Smooth muscle cell (in vitro differentiated cells): ENCODE results near the gene TRAF3IP3. TPM values are rescaled to one million over a fixed set of nuclear protein-coding genes. Genes with fewer than 3 reads are reported as not detected.

Experiments used
- DNase-seq: peaks from one replicate; lab custom pipeline; 2025; ENCODE audit not compliant: unreplicated experiment; lab: John Stamatoyannopoulos, UW
- H2AFZ ChIP-seq: fragments of 200-600 bp; sonication (generic); 2 replicates; pipeline ENCODE4 v1.6.0; 2016; ENCODE audit warnings: antibody characterized with exemption, low read depth, mild to moderate bottlenecking
- H3F3A ChIP-seq: fragments of 200-600 bp; sonication (generic); 2 replicates; pipeline ENCODE4 v1.6.0; 2017; ENCODE audit warnings: antibody characterized with exemption, low read depth
- H3K27ac ChIP-seq: fragments of 200-600 bp; sonication (generic); 2 replicates; pipeline ENCODE4 v1.5.1; 2016; ENCODE audit warnings: low read depth, mild to moderate bottlenecking
- H3K27me3 ChIP-seq: fragments of 200-600 bp; sonication (generic); 2 replicates; pipeline ENCODE4 v1.6.1; 2016; ENCODE audit warnings: low read depth, mild to moderate bottlenecking
- H3K36me3 ChIP-seq: fragments of 200-600 bp; sonication (generic); 2 replicates; pipeline ENCODE4 v1.5.1; 2016; ENCODE audit warnings: low read depth
- H3K4me1 ChIP-seq: fragments of 200-600 bp; sonication (generic); 2 replicates; pipeline ENCODE4 v1.5.1; 2016; ENCODE audit warnings: low read depth
- H3K4me2 ChIP-seq: fragments of 200-600 bp; sonication (generic); 2 replicates; pipeline ENCODE4 v1.6.0; 2016; ENCODE audit warnings: mild to moderate bottlenecking
- H3K4me3 ChIP-seq: fragments of 200-600 bp; sonication (generic); 2 replicates; pipeline ENCODE4 v1.5.1; 2016; ENCODE audit warnings: mild to moderate bottlenecking
- H3K79me2 ChIP-seq: fragments of 200-600 bp; sonication (generic); 2 replicates; pipeline ENCODE4 v1.6.0; 2016; ENCODE audit warnings: low read depth, mild to moderate bottlenecking
- H3K9ac ChIP-seq: fragments of 200-600 bp; sonication (generic); 2 replicates; pipeline ENCODE4 v1.6.0; 2016; ENCODE audit warnings: low read depth
- H3K9me3 ChIP-seq: fragments of 200-600 bp; sonication (generic); replicated peaks from 2 replicates; pipeline ENCODE4 v1.5.1; 2016; ENCODE audit warnings: low read depth
- H4K20me1 ChIP-seq: fragments of 200-600 bp; sonication (generic); 2 replicates; pipeline ENCODE4 v1.6.0; 2016; ENCODE audit warnings: low read depth
- CTCF ChIP-seq: fragments of 200-600 bp; sonication (generic); IDR thresholded peaks from 2 replicates; pipeline ENCODE4 v1.5.1; 2017; ENCODE audit warnings: borderline replicate concordance, mild to moderate bottlenecking, antibody characterized with exemption; ENCODE audit not compliant: insufficient read depth, poor library complexity, severe bottlenecking
- WGBS: methylation state at CpG from one replicate; pipeline ENCODE4 v1.1.7; 2016; ENCODE audit warnings: low lambda C conversion rate; 5-methylcytosine and 5-hydroxymethylcytosine counted together
- polyA plus RNA-seq: library from polyadenylated mRNA; unstranded; fragments of >200 nt; fragmentation: Nextera tagmentation; extraction: Ambion mirVana; gene quantifications from 2 replicates; pipeline ENCODE4 v1.2.1, GENCODE V29; 2016
- total RNA-seq: library from RNA; depleted of rRNA; stranded (reverse); fragments of >200 nt; gene quantifications from 2 replicates; pipeline ENCODE4 v1.2.3, GENCODE V29; 2014

The TRAF3IP3 gene
- total and polyA plus RNA-seq, 2 experiments from 2014 or later: 0.04 TPM; not detected in 1

- Histone ChIP-seq H3K27me3 (peaks cover 9% of the 10 kb centered on the region), H3K4me2 (peak overlapping the region; percentile 57), H4K20me1 (no peaks in the 10 kb centered on the region), H3K4me3 (no peak overlapping the region), H3K79me2 (no peaks in the 10 kb centered on the region), H3K27ac (peak overlapping the region; percentile 89), H2AFZ (no peak overlapping the region), H3K9ac (peak overlapping the region; percentile 48), H3F3A (no peaks in the 10 kb centered on the region), H3K36me3 (no peaks in the 10 kb centered on the region), H3K9me3 (no peaks in the 10 kb centered on the region), H3K4me1 (no peaks in the 10 kb centered on the region)
- 75% methylated on average over 6 of the region's 6 CpGs for WGBS
- DNase-seq: no peak
- no peak for TF ChIP-seq CTCF
Measured at GRCh38 chr1:209815931-209816341, 60.1 kb downstream of the TRAF3IP3 start.

- no peak overlapping the region for H2AFZ ChIP-seq
- no peak for DNase-seq
- H3K36me3 ChIP-seq: no peaks in the 10 kb centered on the region
- TF ChIP-seq CTCF: no peak
- no peaks in the 10 kb centered on the region for H3K4me1 ChIP-seq
- H3F3A ChIP-seq: no peaks in the 10 kb centered on the region
- no peaks in the 10 kb centered on the region for H3K9me3 ChIP-seq
- no peak overlapping the region for H3K4me2 ChIP-seq
- H3K27me3 ChIP-seq: peaks cover 9% of the 10 kb centered on the region
- H3K79me2 ChIP-seq: no peaks in the 10 kb centered on the region
- no peak overlapping the region for H3K9ac ChIP-seq
- H3K27ac ChIP-seq: peak overlapping the region; percentile 89
- 62% methylated on average over 3 of the region's 3 CpGs for WGBS
- H3K4me3 ChIP-seq: no peak overlapping the region
- H4K20me1 ChIP-seq: no peaks in the 10 kb centered on the region
Measured at GRCh38 chr1:209816923-209817322, 61.1 kb downstream of the TRAF3IP3 start.

GRCh38 chr1:209817691-209818090 lies 61.8 kb downstream of the TRAF3IP3 start:
- H3K4me2 ChIP-seq: no peak overlapping the region
- H3K79me2 ChIP-seq: no peaks in the 10 kb centered on the region
- DNase-seq: no peak
- no peaks in the 10 kb centered on the region for H3K36me3 ChIP-seq
- no peaks in the 10 kb centered on the region for H3F3A ChIP-seq
- H3K4me3 ChIP-seq: no peak overlapping the region
- H3K9ac ChIP-seq: no peak overlapping the region
- TF ChIP-seq CTCF: no peak
- no peak overlapping the region for H3K27ac ChIP-seq
- H3K27me3 ChIP-seq: peaks cover 9% of the 10 kb centered on the region
- WGBS: 96% methylated on average over 1 of the region's 1 CpG
- no peaks in the 10 kb centered on the region for H3K9me3 ChIP-seq
- H4K20me1 ChIP-seq: no peaks in the 10 kb centered on the region
- H3K4me1 ChIP-seq: no peaks in the 10 kb centered on the region
- no peak overlapping the region for H2AFZ ChIP-seq

GRCh38 chr1:209819058-209819457 lies 63.2 kb downstream of the TRAF3IP3 start:
- no peak overlapping the region for H2AFZ ChIP-seq
- no peak for TF ChIP-seq CTCF
- H3K79me2 ChIP-seq: no peaks in the 10 kb centered on the region
- H4K20me1 ChIP-seq: no peaks in the 10 kb centered on the region
- H3K36me3 ChIP-seq: no peaks in the 10 kb centered on the region
- H3K27me3 ChIP-seq: peaks cover 9% of the 10 kb centered on the region
- H3K4me1 ChIP-seq: no peaks in the 10 kb centered on the region
- no peak overlapping the region for H3K9ac ChIP-seq
- H3K4me3 ChIP-seq: no peak overlapping the region
- H3F3A ChIP-seq: no peaks in the 10 kb centered on the region
- DNase-seq: no peak
- 0% methylated on average over 1 of the region's 1 CpG for WGBS
- H3K9me3 ChIP-seq: no peaks in the 10 kb centered on the region
- no peak overlapping the region for H3K27ac ChIP-seq
- H3K4me2 ChIP-seq: no peak overlapping the region
